HG03354 (cell line): ENCODE measurements around the gene SRCAP.
"Not testable (repeated sequence)": the region's sequence is repeated elsewhere in the genome, so short reads cannot be mapped to it uniquely, and the experiment has no call there.

ENCODE experiments used
- ATAC-seq: cut with Tn5 transposase; IDR thresholded peaks from one replicate; pipeline ENCODE4 v1.9.1; 2021; ENCODE audit warnings: mild to moderate bottlenecking; ENCODE audit not compliant: unreplicated experiment, poor library complexity, severe bottlenecking

SRCAP gene

GRCh38 chr16:30696646-30697045 is 2.3 kb upstream of the SRCAP start:
- ATAC-seq = not testable (repeated sequence)

- ATAC-seq = peak; percentile 89
Measured at GRCh38 chr16:30697264-30698138, 1.5 kb upstream of the SRCAP start.

DNA sequence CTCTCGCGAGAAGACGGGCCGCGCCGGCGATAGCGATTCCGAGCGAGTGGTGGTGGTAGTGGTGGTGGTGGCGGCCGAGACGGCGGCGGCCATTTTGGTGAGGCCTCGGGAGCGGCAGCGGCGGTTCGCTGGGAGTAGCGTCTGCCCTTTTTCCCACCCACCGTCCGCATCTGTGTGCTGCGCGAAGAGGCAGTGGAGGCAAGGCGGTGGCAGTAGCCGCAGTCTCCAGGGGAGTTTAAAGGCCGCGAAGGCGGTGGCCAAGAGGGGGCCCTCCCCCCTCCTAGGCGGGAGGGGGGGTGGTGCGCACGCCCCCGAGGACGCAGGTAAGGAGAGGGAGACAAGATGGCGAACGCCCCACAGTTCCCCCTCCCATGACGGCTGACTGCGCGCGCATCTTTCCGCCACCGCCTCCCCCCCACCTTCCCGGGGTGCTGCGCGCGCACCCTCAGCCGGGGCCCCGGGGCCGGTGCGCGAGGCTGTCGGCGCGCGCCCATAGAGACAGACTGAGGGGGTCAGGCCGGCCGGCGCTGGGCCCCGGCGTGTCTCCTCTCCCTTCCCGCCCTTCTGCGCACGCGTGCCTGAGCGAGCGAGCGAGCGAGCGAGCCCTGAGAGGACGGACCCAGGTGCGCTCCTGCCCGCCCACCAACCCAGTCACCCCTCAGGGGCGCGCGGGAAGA is 694 bp upstream of the SRCAP start:
- peak; percentile 70 for ATAC-seq

DNA sequence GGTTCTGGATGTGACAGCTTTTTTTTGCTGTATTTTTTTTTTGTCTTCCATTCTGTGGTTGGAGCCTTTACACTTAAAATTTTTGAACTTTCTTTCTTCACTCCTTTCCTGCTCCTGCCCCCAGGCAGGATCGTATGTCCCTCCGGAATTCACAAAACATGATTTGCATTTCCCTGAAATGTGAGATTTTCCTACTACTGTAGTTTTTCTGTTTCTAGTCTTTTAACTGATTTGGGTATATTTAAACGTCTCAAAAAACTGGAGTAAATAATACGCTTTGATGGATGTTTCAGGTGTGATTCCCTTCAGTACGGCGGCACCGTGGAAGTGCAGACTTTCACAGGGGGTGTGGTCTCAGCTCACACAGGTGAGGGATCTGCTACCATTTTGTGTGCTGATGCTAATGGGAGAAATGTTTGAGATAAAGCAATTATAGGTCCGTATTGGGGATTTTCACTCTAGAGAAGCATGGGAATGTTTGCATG is 686 bp downstream of the SRCAP start:
- no peak for ATAC-seq

- no peak for ATAC-seq
Measured at GRCh38 chr16:30700491-30700890, 1.5 kb downstream of the SRCAP start.

- ATAC-seq = no peak
Measured at GRCh38 chr16:30700971-30701370, 2.0 kb downstream of the SRCAP start.

- not testable (repeated sequence) for ATAC-seq
Measured at GRCh38 chr16:30703071-30703470, 4.1 kb downstream of the SRCAP start.

DNA sequence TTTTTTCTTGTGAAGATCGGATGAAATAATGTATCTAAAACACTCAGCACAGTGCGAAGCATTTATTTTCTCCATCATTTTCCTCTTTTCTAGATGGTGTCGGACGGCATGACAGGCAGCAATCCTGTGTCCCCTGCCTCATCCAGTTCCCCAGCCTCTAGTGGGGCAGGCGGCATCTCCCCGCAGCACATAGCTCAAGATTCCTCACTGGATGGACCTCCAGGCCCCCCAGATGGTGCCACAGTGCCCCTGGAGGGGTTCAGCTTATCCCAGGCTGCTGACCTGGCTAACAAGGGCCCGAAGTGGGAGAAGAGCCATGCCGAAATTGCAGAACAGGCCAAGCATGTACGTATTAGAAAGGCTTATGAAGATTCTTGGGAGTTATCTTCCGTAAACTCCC is 5.0 kb downstream of the SRCAP start:
- ATAC-seq = no peak

- no peak for ATAC-seq
Measured at GRCh38 chr16:30706046-30706445, 7.1 kb downstream of the SRCAP start.

- no peak for ATAC-seq
Measured at GRCh38 chr16:30710971-30711370, 12.0 kb downstream of the SRCAP start.

GRCh38 chr16:30711712-30712111 is 12.7 kb downstream of the SRCAP start:
- no peak for ATAC-seq

DNA sequence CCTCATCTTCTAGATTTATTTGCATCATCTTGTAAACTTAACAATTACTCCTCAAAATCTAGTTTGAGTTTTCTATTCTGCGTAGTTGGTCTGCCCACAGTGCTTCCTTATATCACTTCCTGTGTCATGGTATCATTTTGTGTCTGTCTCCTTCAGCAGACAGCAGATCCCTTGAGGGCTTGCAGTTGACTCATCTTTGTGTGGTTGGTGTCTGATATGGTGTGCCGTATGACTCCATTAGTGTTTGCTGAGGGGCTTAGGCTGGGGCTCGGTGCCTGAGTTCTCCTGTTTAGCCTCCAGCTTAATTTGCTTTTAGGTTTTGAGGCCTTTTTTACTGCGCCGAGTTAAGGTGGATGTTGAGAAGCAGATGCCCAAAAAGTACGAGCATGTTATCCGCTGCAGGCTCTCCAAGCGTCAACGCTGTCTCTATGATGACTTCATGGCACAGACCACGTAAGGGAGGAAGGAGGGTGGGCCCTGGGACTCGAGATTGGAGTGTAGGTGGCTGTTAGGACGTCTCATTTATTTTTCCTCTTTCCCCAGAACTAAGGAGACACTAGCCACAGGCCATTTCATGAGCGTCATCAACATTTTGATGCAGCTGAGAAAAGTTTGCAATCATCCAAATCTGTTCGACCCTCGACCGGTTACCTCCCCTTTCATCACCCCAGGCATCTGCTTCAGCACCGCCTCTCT is 16.9 kb downstream of the SRCAP start:
- ATAC-seq = no peak

DNA sequence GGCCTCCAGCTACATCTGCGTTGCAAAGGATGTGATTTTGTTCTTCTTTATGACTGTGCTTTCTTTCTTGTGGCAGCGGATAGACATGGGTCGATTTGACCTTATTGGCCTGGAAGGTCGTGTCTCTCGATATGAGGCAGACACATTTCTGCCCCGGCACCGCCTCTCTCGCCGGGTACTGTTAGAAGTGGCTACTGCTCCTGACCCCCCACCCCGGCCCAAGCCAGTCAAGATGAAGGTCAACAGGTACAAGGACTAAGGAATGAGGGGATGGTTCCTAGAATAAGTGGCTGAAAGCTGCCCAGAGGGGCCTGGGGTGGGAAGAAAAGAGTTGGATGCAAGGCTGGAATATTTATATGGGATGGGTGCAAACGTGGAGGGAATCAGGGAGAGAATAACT is 21.1 kb downstream of the SRCAP start:
- no peak for ATAC-seq

GRCh38 chr16:30720694-30721093 is 21.7 kb downstream of the SRCAP start:
- ATAC-seq = no peak

GRCh38 chr16:30721167-30721566 is 22.2 kb downstream of the SRCAP start:
- ATAC-seq = no peak

- no peak for ATAC-seq
Measured at GRCh38 chr16:30721606-30722005, 22.6 kb downstream of the SRCAP start.

- ATAC-seq = no peak
Measured at GRCh38 chr16:30722443-30722842, 23.5 kb downstream of the SRCAP start.

DNA sequence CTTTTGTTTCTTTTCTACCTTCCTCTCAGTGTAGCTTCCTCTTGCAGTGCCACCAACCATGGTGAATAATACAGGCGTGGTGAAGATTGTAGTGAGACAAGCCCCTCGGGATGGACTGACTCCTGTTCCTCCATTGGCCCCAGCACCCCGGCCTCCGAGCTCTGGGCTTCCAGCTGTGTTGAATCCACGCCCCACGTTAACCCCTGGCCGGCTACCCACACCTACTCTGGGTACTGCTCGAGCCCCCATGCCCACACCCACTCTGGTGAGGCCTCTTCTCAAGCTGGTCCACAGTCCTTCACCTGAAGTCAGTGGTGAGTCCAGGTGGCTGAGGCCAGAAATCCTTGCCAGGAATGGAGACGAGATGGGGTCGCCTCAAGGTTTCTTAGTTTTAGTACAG is 23.9 kb downstream of the SRCAP start:
- no peak for ATAC-seq

- ATAC-seq = no peak
Measured at GRCh38 chr16:30723725-30724355, 24.9 kb downstream of the SRCAP start.
